HL-60/S4 treated with phorbol 12-myristate 13-acetate at 8.2 ng/mL for 4 days and 3 days (cell line): ENCODE measurements around the gene HSPA5.
"Not testable (repeated sequence)": the region's sequence is repeated elsewhere in the genome, so short reads cannot be mapped to it uniquely, and the experiment has no call there.

ENCODE experiments used
- in situ Hi-C: fragments of 300-500 bp; cut with MboI; formaldehyde crosslinking; loops from 2 replicates; pipeline ENCODE4 v1.15.0; 2022; ENCODE audit warnings: low sequenced_read_pairs

The HSPA5 gene

GRCh38 chr9:125243792-125244260 is 2.7 kb upstream of the HSPA5 start:
- in situ Hi-C loops, result no loop called here

GRCh38 chr9:125241863-125242739 is 958 bp upstream of the HSPA5 start:
- in situ Hi-C loops, result no loop called here

GRCh38 chr9:125240649-125240999 is 519 bp downstream of the HSPA5 start:
- in situ Hi-C loops, result no loop called here

GRCh38 chr9:125239631-125240597 is 1.2 kb downstream of the HSPA5 start:
- in situ Hi-C loops, result no loop called here

DNA sequence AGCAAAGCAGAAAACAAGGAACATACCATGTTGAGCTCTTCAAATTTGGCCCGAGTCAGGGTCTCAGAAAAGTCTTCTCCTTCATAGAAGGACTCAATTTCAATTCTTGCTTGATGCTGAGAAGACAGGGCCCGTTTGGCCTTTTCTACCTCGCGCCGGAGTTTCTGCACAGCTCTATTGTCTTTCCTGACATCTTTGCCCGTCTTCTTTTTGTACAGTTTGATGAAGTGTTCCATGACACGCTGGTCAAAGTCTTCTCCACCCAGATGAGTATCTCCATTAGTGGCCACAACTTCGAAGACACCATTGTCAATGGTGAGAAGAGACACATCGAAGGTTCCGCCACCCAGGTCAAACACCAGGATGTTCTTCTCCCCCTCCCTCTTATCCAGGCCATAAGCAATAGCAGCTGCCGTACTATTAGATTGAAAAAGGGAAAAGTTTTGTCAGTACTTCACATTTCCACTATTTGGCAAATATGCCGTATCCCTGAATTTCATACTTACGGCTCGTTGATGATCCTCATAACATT is 2.2 kb downstream of the HSPA5 start:
- in situ Hi-C loops, result no loop called here

DNA sequence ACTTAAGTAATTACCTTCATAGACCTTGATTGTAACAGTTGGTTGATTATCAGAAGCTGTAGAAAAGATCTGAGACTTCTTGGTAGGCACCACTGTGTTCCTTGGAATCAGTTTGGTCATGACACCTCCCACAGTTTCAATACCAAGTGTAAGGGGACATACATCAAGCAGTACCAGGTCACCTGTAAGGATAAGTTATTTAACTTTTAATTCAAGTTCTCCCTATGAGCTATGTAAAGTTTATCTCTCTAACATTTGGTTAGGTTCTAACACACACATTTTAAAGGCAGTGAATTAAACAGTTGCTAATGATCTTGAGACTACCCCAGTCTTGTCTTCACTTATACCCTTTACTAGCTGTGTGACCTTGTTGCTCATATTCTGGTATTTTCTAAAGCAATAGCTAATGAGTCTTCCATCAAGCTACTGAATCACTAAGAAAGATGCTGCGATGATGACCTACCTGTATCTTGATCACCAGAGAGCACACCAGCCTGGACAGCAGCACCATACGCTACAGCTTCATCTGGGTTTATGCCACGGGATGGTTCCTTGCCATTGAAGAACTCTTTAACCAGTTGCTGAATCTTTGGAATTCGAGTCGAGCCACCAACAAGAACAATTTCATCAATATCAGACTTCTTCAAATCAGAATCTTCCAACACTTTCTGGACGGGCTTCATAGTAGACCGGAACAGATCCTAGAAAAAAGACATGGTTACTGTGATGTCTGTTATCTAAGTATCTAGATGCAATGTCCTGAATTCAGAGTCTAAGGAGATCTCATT is 2.8 kb downstream of the HSPA5 start:
- in situ Hi-C loops, result no loop called here

DNA sequence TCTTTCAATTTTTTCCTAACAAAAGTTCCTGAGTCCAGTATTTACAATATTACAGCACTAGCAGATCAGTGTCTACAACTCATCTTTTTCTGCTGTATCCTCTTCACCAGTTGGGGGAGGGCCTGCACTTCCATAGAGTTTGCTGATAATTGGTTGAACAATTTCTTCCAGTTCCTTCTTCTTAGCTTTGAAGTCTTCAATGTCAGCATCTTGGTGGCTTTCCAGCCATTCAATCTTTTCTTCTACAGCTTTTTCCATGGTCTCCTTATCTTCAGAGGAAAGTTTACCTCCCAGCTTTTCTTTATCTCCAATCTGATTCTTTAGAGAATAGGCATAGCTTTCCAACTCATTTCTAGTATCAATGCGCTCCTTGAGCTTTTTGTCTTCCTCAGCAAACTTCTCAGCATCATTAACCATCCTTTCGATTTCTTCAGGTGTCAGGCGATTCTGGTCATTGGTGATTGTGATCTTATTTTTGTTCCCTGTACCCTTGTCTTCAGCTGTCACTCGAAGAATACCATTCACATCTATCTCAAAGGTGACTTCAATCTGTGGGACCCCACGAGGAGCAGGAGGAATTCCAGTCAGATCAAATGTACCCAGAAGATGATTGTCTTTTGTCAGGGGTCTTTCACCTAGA is 4.5 kb downstream of the HSPA5 start:
- in situ Hi-C loops, result not testable (repeated sequence)

GRCh38 chr9:125235804-125236519 is 5.2 kb downstream of the HSPA5 start:
- in situ Hi-C loops, result no loop called here

GRCh38 chr9:125234099-125234498 is 7.0 kb downstream of the HSPA5 start:
- in situ Hi-C loops, result not testable (repeated sequence)

DNA sequence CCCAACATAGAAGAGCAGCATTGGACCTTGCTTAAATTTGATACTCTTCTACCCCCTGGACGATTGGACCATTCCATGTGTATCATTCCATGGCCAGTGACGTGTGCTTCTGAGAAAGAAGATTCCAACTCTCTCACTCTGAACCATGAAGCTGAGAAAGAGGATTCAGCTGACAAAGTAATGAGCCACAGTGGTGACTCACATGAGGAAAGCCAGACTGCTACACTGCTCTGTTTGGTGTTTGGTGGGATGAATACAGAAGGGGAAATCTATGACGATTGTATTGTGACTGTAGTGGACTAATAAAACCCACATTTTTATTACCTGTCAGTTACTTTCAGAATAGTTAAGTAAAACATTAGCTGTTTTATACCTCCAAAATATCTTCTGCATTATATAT is 7.5 kb downstream of the HSPA5 start:
- in situ Hi-C loops, result no loop called here

GRCh38 chr9:125227761-125228160 is 13.4 kb downstream of the HSPA5 start:
- in situ Hi-C loops, result no loop called here

DNA sequence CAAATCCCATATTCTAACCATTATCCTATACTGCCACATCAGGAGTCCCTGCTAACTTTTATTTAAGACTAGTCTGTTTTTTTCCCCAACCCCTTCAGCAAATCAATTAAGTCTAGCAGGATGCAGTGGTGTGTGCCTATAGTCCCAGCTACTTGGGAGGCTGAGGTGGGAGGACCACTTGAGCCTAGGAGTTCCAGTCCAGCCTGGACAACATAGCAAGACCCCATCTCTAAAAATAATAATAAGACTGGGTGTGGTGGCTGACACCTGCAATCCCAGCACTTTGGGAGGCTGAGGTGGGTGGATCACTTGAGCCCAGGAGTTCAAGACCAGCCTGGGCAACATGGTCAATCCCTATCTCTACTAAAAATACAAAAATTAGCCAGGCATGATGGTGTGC is 16.3 kb downstream of the HSPA5 start:
- in situ Hi-C loops, result not testable (repeated sequence)

DNA sequence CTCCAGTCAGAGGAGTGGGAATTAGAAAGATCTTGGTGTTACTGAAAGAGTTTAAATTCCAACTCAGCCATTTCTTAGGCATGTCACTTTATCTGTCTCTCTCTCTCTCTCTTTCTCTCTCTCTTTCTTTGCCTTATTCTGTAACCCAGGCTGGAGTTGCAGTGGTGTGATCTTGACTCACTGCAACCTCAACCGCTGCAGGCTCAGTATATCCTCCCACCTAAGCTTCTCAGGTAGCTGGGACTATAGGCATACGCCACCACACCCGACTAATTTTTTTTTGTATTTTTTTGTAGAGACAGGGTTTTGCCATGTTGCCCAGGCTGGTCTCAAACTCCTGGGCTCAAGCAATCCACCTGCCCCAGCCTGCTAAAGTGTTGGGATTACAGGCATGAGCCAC is 22.5 kb downstream of the HSPA5 start:
- in situ Hi-C loops, result no loop called here

- in situ Hi-C loops, result no loop called here
Measured at GRCh38 chr9:125214186-125214585, 27.0 kb downstream of the HSPA5 start.

- in situ Hi-C loops, result no loop called here
Measured at GRCh38 chr9:125204477-125204876, 36.7 kb downstream of the HSPA5 start.

GRCh38 chr9:125202846-125203618 is 38.1 kb downstream of the HSPA5 start:
- in situ Hi-C loops, result no loop called here

DNA sequence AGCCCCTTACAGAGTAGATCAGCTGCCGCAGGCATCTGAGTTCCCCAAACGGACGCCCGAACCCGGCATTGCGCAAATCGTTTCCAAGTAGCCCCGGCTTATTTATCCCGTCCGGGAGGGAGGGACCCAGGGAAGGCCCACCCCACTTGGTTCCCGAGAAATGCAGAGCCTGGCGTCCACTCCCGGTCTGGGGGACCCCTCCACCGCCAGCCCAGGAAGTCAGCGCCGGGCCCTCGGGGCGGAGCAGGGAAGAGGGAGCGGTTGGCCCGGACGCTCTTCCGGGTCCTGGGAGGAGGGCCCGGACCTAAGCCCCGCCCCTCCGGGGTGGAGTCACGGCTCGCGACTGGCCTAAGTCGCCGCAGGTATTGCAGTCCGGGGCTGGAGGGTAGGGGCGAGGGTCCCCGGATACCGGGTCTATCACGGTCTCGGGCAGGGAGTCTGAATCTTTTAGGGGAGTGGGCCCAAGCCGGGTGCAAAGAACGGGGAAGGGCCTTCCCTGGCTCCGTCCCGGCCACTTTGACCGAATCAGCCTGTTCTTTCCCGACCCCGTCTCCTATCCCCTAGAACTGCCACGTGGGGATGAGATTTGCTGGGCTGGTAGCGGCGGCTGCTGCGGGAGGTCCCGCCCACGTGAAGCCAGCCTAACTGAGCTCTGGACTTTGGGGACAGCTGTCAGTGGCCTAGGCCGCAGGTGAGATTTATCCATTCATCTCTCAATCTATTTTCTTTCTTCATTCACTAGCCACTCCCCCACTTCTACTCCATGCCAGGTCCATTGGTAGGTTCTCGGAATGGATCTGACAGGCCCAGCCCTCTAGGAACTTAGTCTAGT is 40.7 kb downstream of the HSPA5 start, which contains the start of gene RABEPK:
Gene RABEPK, plus strand, starts transcription at position 327 of the 832 bp plus-strand sequence. CDS start 2,472 bp downstream, outside the sequence.
- in situ Hi-C loops, result no loop called here

DNA sequence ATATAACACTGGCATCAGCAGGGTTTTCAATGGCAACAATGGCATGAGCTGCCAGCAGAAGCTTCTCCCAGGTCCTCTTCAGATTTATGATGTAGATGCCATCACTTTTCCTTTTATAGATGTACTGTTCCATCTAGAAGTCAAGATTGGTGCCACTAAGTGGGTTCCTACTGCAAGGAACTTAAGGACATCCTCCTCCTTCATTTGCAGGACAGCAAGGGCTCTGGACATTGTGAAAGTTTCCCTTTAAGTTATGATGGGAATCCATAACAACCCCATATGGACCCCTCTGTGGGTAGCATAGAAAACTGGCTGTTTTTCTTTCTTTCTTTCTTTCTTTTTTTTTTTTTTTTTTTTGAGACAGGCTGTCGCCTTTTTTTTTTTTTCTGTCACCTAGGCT is 45.6 kb downstream of the HSPA5 start:
- in situ Hi-C loops, result not testable (repeated sequence)
